Gastroesophageal sphincter (tissue), 3 donors: ENCODE results near the gene ACSS3.

Experiments
- EP300 ChIP-seq: sonication (generic); formaldehyde crosslinking; IDR thresholded peaks from one replicate; pipeline ENCODE4 v1.6.1; 2017; ENCODE audit warnings: antibody characterized with exemption, mild to moderate bottlenecking
- POLR2A ChIP-seq, 2 donors: fragments of 450-650 bp; IDR thresholded peaks; one replicate each; pipeline ENCODE4 v1.6.1; 2017; ENCODE audit warnings: antibody characterized with exemption in 2 of 2, mild to moderate bottlenecking in 2 of 2, moderate library complexity in 1 of 2
- POLR2AphosphoS5 ChIP-seq: sonication (generic); formaldehyde crosslinking; IDR thresholded peaks from one replicate; pipeline ENCODE4 v1.6.1; 2017; ENCODE audit warnings: antibody characterized with exemption
- TF ChIP-seq, protein P1 (sequence below), 4 experiments: fragments of 200-600 bp in 2 of 4; fragments of 450-650 bp in 2 of 4; sonication (generic) in 1 of 4; IDR thresholded peaks; one replicate each; pipeline ENCODE4 v1.5.1; 2017 to 2019; ENCODE audit warnings: antibody characterized with exemption in 4 of 4, mild to moderate bottlenecking in 2 of 4, moderate library complexity in 2 of 4

DNA sequence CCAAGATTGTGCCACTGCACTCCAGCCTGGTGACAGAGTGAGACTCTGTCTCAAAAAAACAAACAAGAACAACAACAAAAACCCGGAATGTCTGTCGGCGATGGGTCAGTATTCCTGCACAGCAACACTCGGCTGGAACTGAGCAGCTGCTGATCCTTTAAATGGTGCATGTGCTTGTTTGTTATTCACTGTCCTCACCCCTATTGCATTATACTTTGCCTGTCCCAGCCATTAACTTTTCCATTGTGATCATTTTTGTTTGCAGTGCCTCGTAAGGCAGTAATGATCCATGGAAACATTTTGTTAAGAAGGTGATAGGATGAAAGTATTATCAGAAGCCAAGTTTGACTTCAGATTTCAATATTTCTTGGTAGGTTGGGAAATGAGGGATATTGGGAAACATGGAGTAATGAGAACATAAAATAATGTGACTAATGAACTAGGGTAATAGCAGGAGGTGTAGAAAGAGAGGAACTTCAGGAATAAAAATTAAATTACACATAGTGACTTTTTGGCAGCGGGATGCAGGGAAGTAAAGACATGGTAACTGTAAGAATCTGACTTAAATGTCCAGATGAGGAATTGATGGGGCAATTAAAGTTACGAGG, 6.1 kb downstream of the ACSS3 start:
- TF ChIP-seq, protein P1, sequence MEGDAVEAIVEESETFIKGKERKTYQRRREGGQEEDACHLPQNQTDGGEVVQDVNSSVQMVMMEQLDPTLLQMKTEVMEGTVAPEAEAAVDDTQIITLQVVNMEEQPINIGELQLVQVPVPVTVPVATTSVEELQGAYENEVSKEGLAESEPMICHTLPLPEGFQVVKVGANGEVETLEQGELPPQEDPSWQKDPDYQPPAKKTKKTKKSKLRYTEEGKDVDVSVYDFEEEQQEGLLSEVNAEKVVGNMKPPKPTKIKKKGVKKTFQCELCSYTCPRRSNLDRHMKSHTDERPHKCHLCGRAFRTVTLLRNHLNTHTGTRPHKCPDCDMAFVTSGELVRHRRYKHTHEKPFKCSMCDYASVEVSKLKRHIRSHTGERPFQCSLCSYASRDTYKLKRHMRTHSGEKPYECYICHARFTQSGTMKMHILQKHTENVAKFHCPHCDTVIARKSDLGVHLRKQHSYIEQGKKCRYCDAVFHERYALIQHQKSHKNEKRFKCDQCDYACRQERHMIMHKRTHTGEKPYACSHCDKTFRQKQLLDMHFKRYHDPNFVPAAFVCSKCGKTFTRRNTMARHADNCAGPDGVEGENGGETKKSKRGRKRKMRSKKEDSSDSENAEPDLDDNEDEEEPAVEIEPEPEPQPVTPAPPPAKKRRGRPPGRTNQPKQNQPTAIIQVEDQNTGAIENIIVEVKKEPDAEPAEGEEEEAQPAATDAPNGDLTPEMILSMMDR (IDR thresholded peaks at IDR 0.05): no peak
- TF ChIP-seq POLR2AphosphoS5: peak; percentile 32
- no peak for TF ChIP-seq EP300
- no peak for TF ChIP-seq POLR2A (IDR thresholded peaks at IDR 0.05)
